ENCODE data around the gene ZNF506. TPM values are rescaled to one million over a fixed set of nuclear protein-coding genes. Genes with fewer than 3 reads are reported as not detected.
"Not testable (repeated sequence)": the region's sequence is repeated elsewhere in the genome, so short reads cannot be mapped to it uniquely, and the experiment has no call there.

Gene ZNF506
- total RNA-seq, 1 donor: 7.1 TPM

DNA sequence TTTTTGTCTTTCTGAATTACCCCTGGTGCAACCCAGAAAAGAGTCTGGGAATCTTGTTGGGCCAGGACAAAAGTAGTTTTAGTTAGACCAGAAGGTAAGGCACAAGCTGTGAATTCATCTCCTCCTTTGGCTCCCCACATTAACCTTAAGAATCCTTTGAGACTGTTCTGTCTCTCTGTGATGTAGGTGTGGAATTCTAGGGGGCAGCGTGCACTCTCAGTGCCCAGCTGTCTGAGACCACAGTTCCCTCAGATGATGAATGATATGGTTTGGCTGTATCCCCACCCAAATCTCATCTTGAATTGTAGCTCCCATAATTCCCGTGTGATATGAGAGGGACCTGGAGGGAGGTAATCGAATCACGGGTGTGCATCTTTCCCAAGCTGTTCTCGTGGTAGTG, 43.9 kb downstream of the ZNF506 start:
- no peak for TF ChIP-seq CTCF (IDR thresholded peaks at IDR 0.05; ENCODE audit: insufficient read depth, low read length)
- no peak for DNase-seq (ENCODE audit: low read depth)

DNA sequence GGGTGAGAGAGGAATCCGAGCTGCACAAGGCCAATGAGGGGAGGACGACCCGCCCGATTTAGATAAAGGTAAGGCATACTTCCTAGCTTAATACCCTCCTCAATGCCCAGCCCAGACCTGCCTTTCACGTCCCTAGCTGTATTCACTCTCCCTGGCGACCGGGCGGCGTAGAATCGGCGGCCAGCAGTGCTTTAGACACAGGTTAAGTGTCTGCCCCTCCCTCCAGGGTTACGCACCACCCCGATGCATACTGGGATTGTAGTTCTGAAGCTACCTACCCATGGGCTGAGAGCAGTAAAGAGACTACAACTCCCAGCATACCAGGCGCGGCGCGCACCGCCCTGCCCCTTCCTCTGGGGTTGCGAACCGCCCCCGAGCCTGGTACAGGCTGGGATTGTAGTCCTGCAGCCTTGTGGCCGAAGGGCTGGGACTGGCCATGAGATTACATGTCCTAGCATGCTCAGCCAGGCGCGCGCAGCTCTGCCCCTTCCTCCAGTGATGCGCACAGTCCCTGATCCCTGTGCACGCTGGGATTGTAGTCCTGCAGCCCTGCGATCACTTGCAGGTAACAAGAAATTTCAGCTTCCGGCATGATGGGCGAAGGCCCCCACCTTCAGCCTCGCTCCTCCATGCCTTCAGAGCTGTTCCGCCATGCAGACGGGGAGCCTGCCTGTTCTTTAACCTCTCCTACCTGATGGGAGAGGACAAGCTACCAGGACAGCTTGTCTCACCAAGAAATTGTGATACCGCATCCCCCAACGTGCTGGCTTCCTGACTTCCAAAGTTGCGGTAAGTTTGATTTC, 45.1 kb downstream of the ZNF506 start:
- TF ChIP-seq CTCF (IDR thresholded peaks at IDR 0.05; ENCODE audit: insufficient read depth, low read length): no peak
- H3K4me3 ChIP-seq (ENCODE audit: low read depth, low read length): peak overlapping the region; percentile 96
- peak; percentile 99 for DNase-seq (ENCODE audit: low read depth)

More for the DNA sequence above, 43.9 kb downstream of the ZNF506 start:
- peak overlapping the region; percentile 96 for H3K4me3 ChIP-seq (ENCODE audit: low read depth, low read length)

DNA sequence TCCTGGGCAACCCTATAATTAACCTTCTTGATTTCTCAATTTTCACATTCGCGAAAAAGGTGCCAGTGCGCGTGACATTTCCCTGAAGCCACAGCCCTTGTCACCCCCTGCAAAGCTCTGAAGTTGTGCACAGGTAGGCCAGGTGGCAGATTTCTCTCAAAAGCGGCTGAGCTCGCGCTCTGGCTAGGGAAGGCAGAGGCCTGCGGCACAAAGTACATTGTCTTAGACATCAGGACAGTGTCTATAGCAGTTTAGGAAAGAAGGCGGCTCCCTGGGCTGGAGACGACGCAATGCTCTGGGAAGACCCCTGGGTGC, 45.7 kb downstream of the ZNF506 start:
- DNase-seq (ENCODE audit: low read depth): no peak
- TF ChIP-seq CTCF (IDR thresholded peaks at IDR 0.05; ENCODE audit: insufficient read depth, low read length): no peak
- H3K4me3 ChIP-seq (ENCODE audit: low read depth, low read length): peak overlapping the region; percentile 93

DNA sequence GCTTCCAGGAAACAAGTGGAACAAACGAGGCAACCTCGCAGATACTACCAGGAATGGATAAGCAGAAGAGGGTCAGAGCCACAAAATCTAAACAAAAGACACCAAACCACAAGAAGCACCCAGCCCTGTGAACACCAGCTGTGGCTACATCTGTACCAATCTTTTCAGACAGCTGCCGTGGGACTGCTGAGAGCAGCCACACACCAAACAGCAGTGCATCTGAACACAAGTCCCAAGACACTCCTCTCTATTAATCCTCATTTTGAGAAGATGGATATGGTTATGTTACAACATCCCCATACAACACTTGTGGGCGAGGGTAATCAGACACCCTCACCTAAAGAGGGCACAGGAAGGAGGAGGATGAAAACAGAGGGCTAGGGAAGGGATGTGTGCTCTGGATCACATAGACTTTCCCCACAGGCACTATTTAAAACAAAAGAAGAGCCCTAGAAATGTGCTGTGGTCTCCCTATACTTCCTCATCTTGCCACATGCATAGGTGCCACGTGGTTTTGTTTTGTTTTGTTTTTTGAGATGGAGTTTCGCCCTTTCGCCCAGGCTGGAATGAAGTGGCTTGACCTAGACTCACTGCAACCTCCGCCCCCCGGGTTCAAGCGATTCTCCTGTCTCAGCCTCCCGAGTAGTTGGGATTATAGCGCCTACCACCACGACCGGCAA, 47.1 kb downstream of the ZNF506 start:
- DNase-seq (ENCODE audit: low read depth): no peak
- TF ChIP-seq CTCF (IDR thresholded peaks at IDR 0.05; ENCODE audit: insufficient read depth, low read length): no peak
- H3K4me3 ChIP-seq (ENCODE audit: low read depth, low read length): no peak overlapping the region

GRCh38 chr19:19771963-19772362, 49.6 kb downstream of the ZNF506 start:
- H3K4me3 ChIP-seq (ENCODE audit: low read depth, low read length); DNase-seq (ENCODE audit: low read depth): not testable (repeated sequence)

DNA sequence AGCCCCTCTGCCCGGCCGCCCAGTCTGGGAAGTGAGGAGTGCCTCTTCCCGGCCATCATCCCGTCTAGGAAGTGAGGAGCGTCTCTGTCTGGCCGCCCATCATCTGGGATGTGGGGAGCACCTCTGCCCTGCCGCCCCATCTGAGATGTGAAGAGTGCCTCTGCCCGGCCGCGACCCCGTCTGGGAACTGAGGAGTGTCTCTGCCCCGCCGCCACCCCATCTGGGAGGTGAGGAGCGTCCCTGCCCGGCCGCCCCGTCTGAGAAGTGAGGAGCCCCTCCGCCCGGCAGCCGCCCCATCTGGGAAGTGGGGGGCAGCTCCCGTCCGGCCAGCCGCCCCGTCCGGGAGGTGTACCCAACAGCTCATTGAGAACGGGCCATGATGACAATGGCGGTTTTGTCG, 51.6 kb downstream of the ZNF506 start:
- not testable (repeated sequence) for H3K4me3 ChIP-seq (ENCODE audit: low read depth, low read length); DNase-seq (ENCODE audit: low read depth)

DNA sequence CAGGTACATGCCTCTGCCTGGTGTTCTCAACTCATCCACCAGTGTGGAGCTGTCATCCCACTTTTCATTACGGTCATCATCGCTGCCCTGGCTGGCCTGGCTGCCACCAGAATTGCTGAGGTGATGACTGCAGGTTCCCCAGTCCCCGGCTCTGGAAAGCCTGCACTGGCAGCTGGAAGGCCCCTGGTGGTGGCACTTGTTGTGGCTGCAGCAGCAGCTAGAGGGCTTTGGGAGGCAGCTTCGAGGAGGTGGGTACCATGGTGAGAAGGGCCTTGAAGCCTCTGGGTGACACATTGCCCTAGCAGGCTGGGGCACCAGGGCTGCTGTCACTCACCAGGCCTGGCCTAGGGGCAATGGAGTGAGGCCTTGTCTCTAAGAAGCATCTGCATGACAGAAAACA, 63.4 kb downstream of the ZNF506 start:
- DNase-seq (ENCODE audit: low read depth): no peak
- no peak overlapping the region for H3K4me3 ChIP-seq (ENCODE audit: low read depth, low read length)
- no peak for TF ChIP-seq CTCF (IDR thresholded peaks at IDR 0.05; ENCODE audit: insufficient read depth, low read length)
